ENCODE data around the gene NHLH2. TPM values are rescaled to one million over a fixed set of nuclear protein-coding genes. Genes with fewer than 3 reads are reported as not detected.

Gene NHLH2
- total RNA-seq, 1 donor from 2014 or later = 0.18 TPM

DNA sequence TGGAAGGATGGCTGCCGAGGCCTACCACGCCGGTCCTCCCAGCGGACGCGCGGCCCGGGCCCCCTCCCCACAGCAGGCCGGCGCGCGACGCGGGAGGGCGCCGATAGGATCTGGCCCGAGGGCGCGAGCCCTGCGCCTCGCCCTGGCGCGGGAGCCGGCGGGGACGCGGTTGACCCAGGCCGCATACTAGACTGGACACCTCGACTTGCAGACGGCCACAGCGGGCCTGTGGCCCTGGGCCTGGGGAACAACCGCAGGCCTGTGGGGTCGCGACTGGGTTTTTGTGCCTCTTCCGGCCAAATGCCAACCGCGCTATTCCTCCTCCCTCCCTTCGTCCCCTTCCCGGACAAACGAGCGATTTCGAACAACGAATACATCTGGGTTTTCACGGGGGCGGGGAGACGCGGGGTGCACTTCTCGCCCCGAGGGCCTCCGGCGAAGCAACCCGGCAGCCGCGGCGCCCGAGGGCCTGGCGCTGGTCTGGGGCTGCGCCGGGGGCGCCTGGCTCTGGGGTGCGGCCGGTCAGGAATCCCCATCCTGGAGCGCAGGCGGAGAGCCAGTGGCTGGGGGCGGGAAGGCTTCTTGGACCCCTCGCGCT lies 2.4 kb downstream of the NHLH2 start:
- H3K9me3 ChIP-seq (ENCODE audit: insufficient read depth, low read depth, low read length) = no peaks in the 10 kb centered on the region
- Mint-ChIP-seq H3K9me3 (ENCODE audit: unreplicated experiment) (peaks cover 8% of the 10 kb centered on the region), H3K4me1 (ENCODE audit: low read depth, unreplicated experiment) (no peaks in the 10 kb centered on the region), H3K27ac (ENCODE audit: unreplicated experiment) (no peak overlapping the region), H3K27me3 (ENCODE audit: low read depth, unreplicated experiment) (peaks cover 40% of the 10 kb centered on the region), H3K36me3 (ENCODE audit: low read depth, unreplicated experiment) (no peaks in the 10 kb centered on the region), H3K4me3 (ENCODE audit: unreplicated experiment) (no peak overlapping the region)
- peaks cover 8% of the 10 kb centered on the region for H3K4me1 ChIP-seq (ENCODE audit: insufficient read depth, low read length)
- no peak overlapping the region for H3K9ac ChIP-seq (ENCODE audit: low read length)
- FAIRE-seq (no peak), DNase-seq (ENCODE audit: low read depth) (no peak)
- H4K20me1 ChIP-seq (ENCODE audit: insufficient read depth, low read length) = no peaks in the 10 kb centered on the region
- no peak for TF ChIP-seq EZH2 (IDR thresholded peaks at IDR 0.05; ENCODE audit: insufficient read depth, low read length)
- peaks cover 80% of the 10 kb centered on the region for H3K27me3 ChIP-seq (ENCODE audit: insufficient read depth, low read length)
- peak overlapping the region; percentile 74 for H3K4me2 ChIP-seq (ENCODE audit: low read length)
- H3K27ac ChIP-seq (ENCODE audit: low read depth, low read length) = no peak overlapping the region
- no peak overlapping the region for H3K4me3 ChIP-seq (ENCODE audit: insufficient read depth, low read depth, low read length)
- no peaks in the 10 kb centered on the region for H3K79me2 ChIP-seq (ENCODE audit: insufficient read depth, low read length)
- H2AFZ ChIP-seq (ENCODE audit: low read depth, low read length) = peak overlapping the region; percentile 55
- H3K36me3 ChIP-seq (ENCODE audit: insufficient read depth, low read length) = no peaks in the 10 kb centered on the region

- Histone ChIP-seq H3K36me3 (ENCODE audit: insufficient read depth, low read length) (no peaks in the 10 kb centered on the region), H3K9ac (ENCODE audit: low read length) (no peak overlapping the region), H3K4me3 (ENCODE audit: insufficient read depth, low read depth, low read length) (no peak overlapping the region), H3K79me2 (ENCODE audit: insufficient read depth, low read length) (no peaks in the 10 kb centered on the region), H3K4me1 (ENCODE audit: insufficient read depth, low read length) (peaks cover 8% of the 10 kb centered on the region), H4K20me1 (ENCODE audit: insufficient read depth, low read length) (no peaks in the 10 kb centered on the region), H3K4me2 (ENCODE audit: low read length) (peak overlapping the region; percentile 74), H3K27ac (ENCODE audit: low read depth, low read length) (no peak overlapping the region), H2AFZ (ENCODE audit: low read depth, low read length) (peak overlapping the region; percentile 55), H3K27me3 (ENCODE audit: insufficient read depth, low read length) (peaks cover 77% of the 10 kb centered on the region), H3K9me3 (ENCODE audit: insufficient read depth, low read depth, low read length) (no peaks in the 10 kb centered on the region)
- DNase-seq (ENCODE audit: low read depth) = no peak
- Mint-ChIP-seq H3K9me3 (ENCODE audit: unreplicated experiment) (peaks cover 8% of the 10 kb centered on the region), H3K4me1 (ENCODE audit: low read depth, unreplicated experiment) (peaks cover 4% of the 10 kb centered on the region), H3K27me3 (ENCODE audit: low read depth, unreplicated experiment) (peaks cover 40% of the 10 kb centered on the region), H3K4me3 (ENCODE audit: unreplicated experiment) (no peak overlapping the region), H3K27ac (ENCODE audit: unreplicated experiment) (no peak overlapping the region), H3K36me3 (ENCODE audit: low read depth, unreplicated experiment) (no peaks in the 10 kb centered on the region)
- no peak for TF ChIP-seq CTCF (IDR thresholded peaks at IDR 0.05; ENCODE audit: insufficient read depth, low read depth, low read length)
- peak; percentile 87 for TF ChIP-seq EZH2 (IDR thresholded peaks at IDR 0.05; ENCODE audit: insufficient read depth, low read length)
- no peak for FAIRE-seq
These were observed 3.0 kb downstream of the NHLH2 start for GRCh38 chr1:115837740-115838421.

DNA sequence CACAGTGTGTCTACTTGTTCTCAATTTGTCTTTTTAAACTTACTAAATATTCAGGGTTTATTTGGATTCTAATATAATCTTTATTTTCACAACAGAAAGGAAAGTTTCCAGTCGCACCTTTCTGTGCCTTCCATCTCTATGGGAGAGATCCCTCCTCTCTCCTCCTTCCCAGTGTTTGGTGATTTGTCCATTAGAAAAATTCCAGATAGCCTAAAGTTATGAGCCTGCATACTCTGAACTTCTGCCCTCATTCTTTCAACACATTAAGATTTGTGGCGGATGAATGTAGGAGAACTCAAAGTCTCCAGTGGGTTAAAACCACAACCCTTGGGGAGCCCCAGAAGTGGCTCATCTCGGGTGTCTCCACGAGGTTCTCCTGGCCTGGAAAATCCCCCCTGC lies 3.6 kb downstream of the NHLH2 start:
- Histone ChIP-seq H3K79me2 (ENCODE audit: insufficient read depth, low read length) (no peaks in the 10 kb centered on the region), H3K9ac (ENCODE audit: low read length) (no peak overlapping the region), H3K36me3 (ENCODE audit: insufficient read depth, low read length) (no peaks in the 10 kb centered on the region), H3K27ac (ENCODE audit: low read depth, low read length) (no peak overlapping the region), H2AFZ (ENCODE audit: low read depth, low read length) (no peak overlapping the region), H3K4me3 (ENCODE audit: insufficient read depth, low read depth, low read length) (no peak overlapping the region), H3K9me3 (ENCODE audit: insufficient read depth, low read depth, low read length) (no peaks in the 10 kb centered on the region), H4K20me1 (ENCODE audit: insufficient read depth, low read length) (no peaks in the 10 kb centered on the region), H3K27me3 (ENCODE audit: insufficient read depth, low read length) (peaks cover 76% of the 10 kb centered on the region), H3K4me1 (ENCODE audit: insufficient read depth, low read length) (peaks cover 8% of the 10 kb centered on the region), H3K4me2 (ENCODE audit: low read length) (no peak overlapping the region)
- FAIRE-seq (no peak), DNase-seq (ENCODE audit: low read depth) (no peak)
- Mint-ChIP-seq H3K27me3 (ENCODE audit: low read depth, unreplicated experiment) (peaks cover 39% of the 10 kb centered on the region), H3K27ac (ENCODE audit: unreplicated experiment) (no peak overlapping the region), H3K36me3 (ENCODE audit: low read depth, unreplicated experiment) (no peaks in the 10 kb centered on the region), H3K9me3 (ENCODE audit: unreplicated experiment) (peaks cover 8% of the 10 kb centered on the region), H3K4me3 (ENCODE audit: unreplicated experiment) (no peak overlapping the region), H3K4me1 (ENCODE audit: low read depth, unreplicated experiment) (peaks cover 9% of the 10 kb centered on the region)
- TF ChIP-seq EZH2 (IDR thresholded peaks at IDR 0.05; ENCODE audit: insufficient read depth, low read length) = no peak
- TF ChIP-seq CTCF (IDR thresholded peaks at IDR 0.05; ENCODE audit: insufficient read depth, low read depth, low read length) = no peak
